Measurements from ENCODE around the gene CIB1. TPM values are rescaled to one million over a fixed set of nuclear protein-coding genes. Genes with fewer than 3 reads are reported as not detected.

CIB1 gene
- total RNA-seq, 1 experiment from 2014 or later, result 23.0 TPM

- no peak overlapping the region for H3K56ac ChIP-seq (ENCODE audit: insufficient read length, low read depth, low read length)
- H3K79me1 ChIP-seq (ENCODE audit: insufficient read depth, low read depth, low read length, poor library complexity, severe bottlenecking), result no peaks in the 10 kb centered on the region
- no peak overlapping the region for H3K4ac ChIP-seq (ENCODE audit: low read depth, low read length)
- H3K27ac ChIP-seq (ENCODE audit: insufficient read length, low read depth, low read length), result no peak overlapping the region
- no peaks in the 10 kb centered on the region for H4K20me1 ChIP-seq (ENCODE audit: control insufficient read depth, insufficient read depth, insufficient read length)
- no peak overlapping the region for H2BK20ac ChIP-seq (ENCODE audit: low read depth, low read length, poor library complexity, severe bottlenecking)
- peaks cover 4% of the 10 kb centered on the region for H3K23me2 ChIP-seq (ENCODE audit: insufficient read length, low read depth, low read length, poor library complexity, severe bottlenecking)
- H3K9me3 ChIP-seq (ENCODE audit: control insufficient read depth, low read depth, low read length), result no peaks in the 10 kb centered on the region
- no peak overlapping the region for H4K8ac ChIP-seq (replicated peaks; ENCODE audit: insufficient read length, low read depth, low read length)
- no peak overlapping the region for H3K23ac ChIP-seq (ENCODE audit: insufficient read length, low read depth, low read length)
- Mint-ChIP-seq H3K4me1 (peaks cover 8 to 14% of the 10 kb centered on the region in 2 experiments), H3K27me3 (ENCODE audit: low read depth) (no peaks in the 10 kb centered on the region), H3K9me3 (no peaks in the 10 kb centered on the region), H3K36me3 (ENCODE audit: insufficient read depth in 1 of 3, low read depth in 3 of 3) (peaks cover 11 to 22% (median 17%) of the 10 kb centered on the region in 3 experiments; a peak in 5 of 7 replicates), H3K27ac (peak overlapping the region in 2 of 3 experiments; percentile 55 to 92; a peak in 6 of 7 replicates), H3K4me3 (no peak overlapping the region)
- H3K79me2 ChIP-seq (ENCODE audit: insufficient read depth, low read length), result peaks cover 3% of the 10 kb centered on the region; the same call in 1 of the 2 replicates
- no peaks in the 10 kb centered on the region for H3K27me3 ChIP-seq (ENCODE audit: insufficient read depth, low read length)
- H3T11ph ChIP-seq (ENCODE audit: low read length), result no peak overlapping the region
- TF ChIP-seq, protein P1, sequence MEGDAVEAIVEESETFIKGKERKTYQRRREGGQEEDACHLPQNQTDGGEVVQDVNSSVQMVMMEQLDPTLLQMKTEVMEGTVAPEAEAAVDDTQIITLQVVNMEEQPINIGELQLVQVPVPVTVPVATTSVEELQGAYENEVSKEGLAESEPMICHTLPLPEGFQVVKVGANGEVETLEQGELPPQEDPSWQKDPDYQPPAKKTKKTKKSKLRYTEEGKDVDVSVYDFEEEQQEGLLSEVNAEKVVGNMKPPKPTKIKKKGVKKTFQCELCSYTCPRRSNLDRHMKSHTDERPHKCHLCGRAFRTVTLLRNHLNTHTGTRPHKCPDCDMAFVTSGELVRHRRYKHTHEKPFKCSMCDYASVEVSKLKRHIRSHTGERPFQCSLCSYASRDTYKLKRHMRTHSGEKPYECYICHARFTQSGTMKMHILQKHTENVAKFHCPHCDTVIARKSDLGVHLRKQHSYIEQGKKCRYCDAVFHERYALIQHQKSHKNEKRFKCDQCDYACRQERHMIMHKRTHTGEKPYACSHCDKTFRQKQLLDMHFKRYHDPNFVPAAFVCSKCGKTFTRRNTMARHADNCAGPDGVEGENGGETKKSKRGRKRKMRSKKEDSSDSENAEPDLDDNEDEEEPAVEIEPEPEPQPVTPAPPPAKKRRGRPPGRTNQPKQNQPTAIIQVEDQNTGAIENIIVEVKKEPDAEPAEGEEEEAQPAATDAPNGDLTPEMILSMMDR (conservative IDR thresholded peaks at IDR 0.05), result no peak
- H2BK15ac ChIP-seq (ENCODE audit: low read depth, low read length), result no peak overlapping the region
- DNase-seq, result no peak
- WGBS (ENCODE audit: extremely low coverage, insufficient read length, low lambda C conversion rate), result no CpG with 5 or more reads among the region's 8 CpGs
- no peaks in the 10 kb centered on the region for H3K4me1 ChIP-seq (ENCODE audit: insufficient read depth, low read length)
- no peak overlapping the region for H4K5ac ChIP-seq (ENCODE audit: insufficient read length, low read depth, low read length)
- no peak overlapping the region for H2AFZ ChIP-seq (ENCODE audit: low read length)
- no peak overlapping the region for H3K18ac ChIP-seq (ENCODE audit: insufficient read length, low read depth, low read length)
- no peak overlapping the region for H2BK12ac ChIP-seq (ENCODE audit: insufficient read length, low read depth, low read length)
- no peak overlapping the region for H3K9ac ChIP-seq (ENCODE audit: extremely low read depth, insufficient read length, low read length)
- no peak overlapping the region for H2AK5ac ChIP-seq (ENCODE audit: insufficient read length, low read length)
- no peak overlapping the region for H4K91ac ChIP-seq (ENCODE audit: insufficient read length, low read depth, low read length)
- H2BK120ac ChIP-seq (ENCODE audit: low read depth, low read length, poor library complexity, severe bottlenecking), result no peak overlapping the region
- H3K4me2 ChIP-seq (ENCODE audit: insufficient read depth, insufficient read length, low read length), result no peak overlapping the region
- no peak overlapping the region for H2BK5ac ChIP-seq (ENCODE audit: insufficient read length, low read length)
- H3K14ac ChIP-seq (ENCODE audit: insufficient read depth, low read length), result no peak overlapping the region; the same call in 1 of the 2 replicates
Observed at GRCh38 chr15:90210593-90210992, 23.1 kb downstream of the CIB1 start.

Data from H9 (cell line).